MCF 10A (cell line): ENCODE results near the gene CA9. TPM values are rescaled to one million over a fixed set of nuclear protein-coding genes. Genes with fewer than 3 reads are reported as not detected.
A peak's percentile ranks its signal among the peaks of the same experiment; 100 is the strongest.

Experiments
- BruUV-seq: library from RNA; stranded (reverse); fragments of 400-500 nt; replicated peaks from 2 replicates; lab custom pipeline; 2021; lab: Mats Ljungman, UMichigan
- CTCF ChIA-PET: fragments of 300-600 bp; sonication (Branson Sonifier 250); formaldehyde crosslinking; extraction: SDS; loops from one replicate; lab custom pipeline; 2021; ENCODE audit warnings: antibody characterized with exemption, inconsistent platforms; lab: Yijun Ruan, JAX
- POLR2A ChIA-PET: fragments of 300-600, 350-650 bp; sonication (Branson Sonifier 250); formaldehyde crosslinking; extraction: SDS; loops from one replicate; lab custom pipeline; 2020; ENCODE audit warnings: antibody characterized with exemption, inconsistent platforms; lab: Yijun Ruan, JAX
- DNase-seq: peaks from one replicate; pipeline ENCODE4 v3.0.0-alpha.2; 2018; ENCODE audit not compliant: unreplicated experiment
- H3K27ac Mint-ChIP-seq: one replicate; pipeline ENCODE4 v1.8.0; 2022; ENCODE audit warnings: mild to moderate bottlenecking, low read depth, mixed read lengths; ENCODE audit not compliant: unreplicated experiment
- H3K27me3 Mint-ChIP-seq: one replicate; pipeline ENCODE4 v1.8.0; 2022; ENCODE audit warnings: mixed read lengths; ENCODE audit not compliant: insufficient read depth, unreplicated experiment
- H3K36me3 Mint-ChIP-seq: one replicate; pipeline ENCODE4 v1.8.0; 2022; ENCODE audit warnings: mild to moderate bottlenecking, moderate library complexity, mixed read lengths; ENCODE audit not compliant: insufficient read depth, unreplicated experiment
- H3K4me1 Mint-ChIP-seq: one replicate; pipeline ENCODE4 v1.8.0; 2022; ENCODE audit warnings: mixed read lengths; ENCODE audit not compliant: insufficient read depth, unreplicated experiment
- H3K4me3 Mint-ChIP-seq: one replicate; pipeline ENCODE4 v1.8.0; 2022; ENCODE audit warnings: mild to moderate bottlenecking, moderate library complexity, mixed read lengths; ENCODE audit not compliant: unreplicated experiment
- H3K9me3 Mint-ChIP-seq: one replicate; pipeline ENCODE4 v1.8.0; 2022; ENCODE audit warnings: mixed read lengths; ENCODE audit not compliant: unreplicated experiment
- CTCF ChIP-seq: fragments of 200-600 bp; IDR thresholded peaks from one replicate; pipeline ENCODE4 v1.8.0; 2022; ENCODE audit warnings: antibody characterized with exemption, mild to moderate bottlenecking; ENCODE audit not compliant: unreplicated experiment
- intact Hi-C: fragments of 100-400 bp; cut with micrococcal nuclease; formaldehyde crosslinking; loops from 2 replicates; pipeline ENCODE4 v1.14.1; 2022
- total RNA-seq: library from RNA; stranded (reverse); gene quantifications from 2 replicates; pipeline ENCODE4 v1.2.3, GENCODE V29; 2022

Gene CA9
- total RNA-seq, 1 experiment from 2014 or later, result not detected

- H3K9me3 Mint-ChIP-seq, result no peaks in the 10 kb centered on the region
- peak overlapping the region; percentile 100 for H3K27ac Mint-ChIP-seq
- peaks cover 36% of the 10 kb centered on the region for H3K36me3 Mint-ChIP-seq
- no peak for TF ChIP-seq CTCF
- POLR2A ChIA-PET, result interaction anchor here (0.7 to 5.4 kb wide), 11 partner anchors 13 to 580 kb away, joined by 3 to 61 read pairs (median 8); partner anchors contain the start of genes CREB3, FANCG, GBA2 and RGP1
- no peaks in the 10 kb centered on the region for H3K27me3 Mint-ChIP-seq
- CTCF ChIA-PET, result interaction anchor here (0.6 to 11.0 kb wide), 18 partner anchors 10 to 1162 kb away, joined by 3 to 119 read pairs (median 5); partner anchors contain the start of genes CA9, CREB3 and TLN1
- DNase-seq, result peak; percentile 87
- intact Hi-C loops, result loop anchor here (2.0 to 10.0 kb wide), 4 partner anchors 29 to 245 kb away; partner anchors contain the start of genes HRCT1, SPAAR and TPM2
- BruUV-seq, result no TSS peak
- peaks cover 25% of the 10 kb centered on the region for H3K4me1 Mint-ChIP-seq
- H3K4me3 Mint-ChIP-seq, result peak overlapping the region; percentile 62
These were observed 14.4 kb upstream of the CA9 start for GRCh38 chr9:35659340-35659739.

GRCh38 chr9:35660966-35661415 is 12.7 kb upstream of the CA9 start:
- H3K9me3 Mint-ChIP-seq, result no peaks in the 10 kb centered on the region
- no peak overlapping the region for H3K27ac Mint-ChIP-seq
- ChIA-PET CTCF (interaction anchor here (0.5 to 11.0 kb wide), 13 partner anchors 10 to 962 kb away, joined by 3 to 119 read pairs (median 5); partner anchors contain the start of genes CREB3 and TLN1), POLR2A (interaction anchor here (0.8 to 2.6 kb wide), 7 partner anchors 15 to 71 kb away, joined by 3 to 16 read pairs (median 6); partner anchors contain the start of genes CREB3, TLN1 and TPM2)
- H3K36me3 Mint-ChIP-seq, result peaks cover 36% of the 10 kb centered on the region
- H3K27me3 Mint-ChIP-seq, result no peaks in the 10 kb centered on the region
- H3K4me1 Mint-ChIP-seq, result peaks cover 25% of the 10 kb centered on the region
- peak; percentile 19 for TF ChIP-seq CTCF
- BruUV-seq, result no TSS peak
- H3K4me3 Mint-ChIP-seq, result no peak overlapping the region
- peak; percentile 51 for DNase-seq
- intact Hi-C loops, result no loop called here

GRCh38 chr9:35661756-35662350 is 11.9 kb upstream of the CA9 start:
- ChIA-PET POLR2A (interaction anchor here (0.5 to 2.6 kb wide), 4 partner anchors 9 to 70 kb away, joined by 3 to 16 read pairs (median 6); partner anchors contain the start of genes CREB3, TLN1 and TPM2), CTCF (interaction anchor here (0.5 to 11.0 kb wide), 9 partner anchors 13 to 221 kb away, joined by 3 to 119 read pairs (median 4); partner anchors contain the start of genes CREB3 and TLN1)
- intact Hi-C loops, result no loop called here
- TF ChIP-seq CTCF, result no peak
- BruUV-seq, result no TSS peak
- DNase-seq, result no peak
- Mint-ChIP-seq H3K4me1 (peaks cover 25% of the 10 kb centered on the region), H3K36me3 (peaks cover 36% of the 10 kb centered on the region), H3K27ac (peak overlapping the region; percentile 74), H3K27me3 (no peaks in the 10 kb centered on the region), H3K9me3 (no peaks in the 10 kb centered on the region), H3K4me3 (no peak overlapping the region)

DNA sequence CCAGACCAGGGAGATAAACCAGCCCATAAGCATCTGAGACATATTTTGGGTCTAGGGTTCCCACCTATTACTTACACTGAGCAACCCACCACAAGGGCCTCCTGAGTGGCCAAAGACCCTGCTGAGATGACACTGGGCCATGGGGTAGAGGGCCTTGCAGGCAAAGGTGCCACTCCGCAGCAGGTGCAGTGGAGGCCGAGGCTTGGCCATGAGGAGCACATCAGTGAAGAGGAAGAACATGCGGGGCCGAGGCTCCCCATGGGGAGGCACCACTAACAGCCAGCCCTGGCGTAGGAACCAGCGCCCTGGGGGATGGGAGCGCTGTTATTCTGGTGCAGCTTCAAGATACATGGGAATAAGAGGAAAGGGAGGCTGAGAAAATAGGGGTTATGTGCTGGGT is 11.3 kb upstream of the CA9 start:
- H3K27ac Mint-ChIP-seq, result peak overlapping the region; percentile 74
- intact Hi-C loops, result no loop called here
- no peaks in the 10 kb centered on the region for H3K9me3 Mint-ChIP-seq
- no peak overlapping the region for H3K4me3 Mint-ChIP-seq
- CTCF ChIA-PET, result interaction anchor here (1.1 to 11.0 kb wide), 4 partner anchors 15 to 73 kb away, joined by 3 to 119 read pairs (median 11); partner anchors contain the start of genes CREB3 and TLN1
- TF ChIP-seq CTCF, result no peak
- peaks cover 36% of the 10 kb centered on the region for H3K36me3 Mint-ChIP-seq
- H3K4me1 Mint-ChIP-seq, result peaks cover 25% of the 10 kb centered on the region
- no peak for DNase-seq
- no peaks in the 10 kb centered on the region for H3K27me3 Mint-ChIP-seq
- no TSS peak for BruUV-seq
- POLR2A ChIA-PET, result interaction anchor here (0.5 to 2.6 kb wide), 4 partner anchors 8 to 72 kb away, joined by 3 to 16 read pairs (median 4); partner anchors contain the start of genes CREB3, TLN1 and TPM2
